GM18907 (cell line): Measurements from ENCODE around the gene CABLES2.
A peak's percentile ranks its signal among the peaks of the same experiment; 100 is the strongest.

Experiments
- ATAC-seq: cut with Tn5 transposase; IDR thresholded peaks from one replicate; pipeline ENCODE4 v1.9.1; 2021; ENCODE audit warnings: mild to moderate bottlenecking, moderate library complexity; ENCODE audit not compliant: unreplicated experiment

CABLES2 gene

GRCh38 chr20:62351469-62352401 is 55.4 kb downstream of the CABLES2 start:
- no peak for ATAC-seq

- ATAC-seq: no peak
Observed at GRCh38 chr20:62350629-62351422, 56.3 kb downstream of the CABLES2 start.

GRCh38 chr20:62350098-62350628 is 56.9 kb downstream of the CABLES2 start:
- ATAC-seq: no peak

- no peak for ATAC-seq
Observed at GRCh38 chr20:62349556-62350097, 57.5 kb downstream of the CABLES2 start.

- no peak for ATAC-seq
Observed at GRCh38 chr20:62348604-62349003, 58.5 kb downstream of the CABLES2 start.

- no peak for ATAC-seq
Observed at GRCh38 chr20:62347445-62347844, 59.6 kb downstream of the CABLES2 start.

GRCh38 chr20:62347151-62347404 is 60.0 kb downstream of the CABLES2 start:
- no peak for ATAC-seq

GRCh38 chr20:62346398-62347150 is 60.5 kb downstream of the CABLES2 start:
- no peak for ATAC-seq

GRCh38 chr20:62345681-62346370 is 61.3 kb downstream of the CABLES2 start:
- no peak for ATAC-seq

GRCh38 chr20:62344782-62345181 is 62.3 kb downstream of the CABLES2 start:
- ATAC-seq: no peak

- ATAC-seq: no peak
Observed at GRCh38 chr20:62344092-62344491, 63.0 kb downstream of the CABLES2 start.

- no peak for ATAC-seq
Observed at GRCh38 chr20:62342910-62343309, 64.2 kb downstream of the CABLES2 start.

GRCh38 chr20:62339647-62340062 is 67.4 kb downstream of the CABLES2 start:
- peak; percentile 61 for ATAC-seq
